PFSK-1 (cell line): ENCODE results near the gene ANKRD60.

ENCODE experiments used
- FOXP2 ChIP-seq: optimal IDR thresholded peaks from 2 replicates; pipeline ENCODE3; 2011; ENCODE audit warnings: borderline replicate concordance, control low read depth, inconsistent platforms; ENCODE audit not compliant: insufficient read depth; ENCODE audit errors: extremely low read length, extremely low read depth
- POLR2AphosphoS5 ChIP-seq: IDR thresholded peaks from 2 replicates; pipeline ENCODE4 v1.6.1; 2012; ENCODE audit warnings: low read depth, mild to moderate bottlenecking, control low read depth, low read length, moderate library complexity
- SIN3A ChIP-seq: IDR thresholded peaks from 2 replicates; pipeline ENCODE4 v1.6.1; 2012; ENCODE audit warnings: mild to moderate bottlenecking, low read length, moderate library complexity, borderline replicate concordance; ENCODE audit not compliant: insufficient read depth
- TAF1 ChIP-seq: IDR thresholded peaks from 2 replicates; pipeline ENCODE4 v1.6.1; 2012; ENCODE audit warnings: low read length, control low read depth, borderline replicate concordance; ENCODE audit not compliant: insufficient read depth
- TF ChIP-seq, protein P1 (sequence below), 2 experiments: IDR thresholded peaks; 2 replicates each; pipeline versions ENCODE4 v1.6.1 to v1.8.0; 2011 to 2012; ENCODE audit warnings: low read depth in 2 of 2, low read length in 2 of 2, control low read depth in 1 of 2, inconsistent platforms in 1 of 2, mild to moderate bottlenecking in 1 of 2, moderate library complexity in 1 of 2; ENCODE audit not compliant: insufficient read depth in 1 of 2

ANKRD60 gene

GRCh38 chr20:58214310-58214709 lies 14.1 kb downstream of the ANKRD60 start:
- TF ChIP-seq POLR2AphosphoS5 (no peak), FOXP2 (no peak), SIN3A (no peak)
- TF ChIP-seq, protein P1, sequence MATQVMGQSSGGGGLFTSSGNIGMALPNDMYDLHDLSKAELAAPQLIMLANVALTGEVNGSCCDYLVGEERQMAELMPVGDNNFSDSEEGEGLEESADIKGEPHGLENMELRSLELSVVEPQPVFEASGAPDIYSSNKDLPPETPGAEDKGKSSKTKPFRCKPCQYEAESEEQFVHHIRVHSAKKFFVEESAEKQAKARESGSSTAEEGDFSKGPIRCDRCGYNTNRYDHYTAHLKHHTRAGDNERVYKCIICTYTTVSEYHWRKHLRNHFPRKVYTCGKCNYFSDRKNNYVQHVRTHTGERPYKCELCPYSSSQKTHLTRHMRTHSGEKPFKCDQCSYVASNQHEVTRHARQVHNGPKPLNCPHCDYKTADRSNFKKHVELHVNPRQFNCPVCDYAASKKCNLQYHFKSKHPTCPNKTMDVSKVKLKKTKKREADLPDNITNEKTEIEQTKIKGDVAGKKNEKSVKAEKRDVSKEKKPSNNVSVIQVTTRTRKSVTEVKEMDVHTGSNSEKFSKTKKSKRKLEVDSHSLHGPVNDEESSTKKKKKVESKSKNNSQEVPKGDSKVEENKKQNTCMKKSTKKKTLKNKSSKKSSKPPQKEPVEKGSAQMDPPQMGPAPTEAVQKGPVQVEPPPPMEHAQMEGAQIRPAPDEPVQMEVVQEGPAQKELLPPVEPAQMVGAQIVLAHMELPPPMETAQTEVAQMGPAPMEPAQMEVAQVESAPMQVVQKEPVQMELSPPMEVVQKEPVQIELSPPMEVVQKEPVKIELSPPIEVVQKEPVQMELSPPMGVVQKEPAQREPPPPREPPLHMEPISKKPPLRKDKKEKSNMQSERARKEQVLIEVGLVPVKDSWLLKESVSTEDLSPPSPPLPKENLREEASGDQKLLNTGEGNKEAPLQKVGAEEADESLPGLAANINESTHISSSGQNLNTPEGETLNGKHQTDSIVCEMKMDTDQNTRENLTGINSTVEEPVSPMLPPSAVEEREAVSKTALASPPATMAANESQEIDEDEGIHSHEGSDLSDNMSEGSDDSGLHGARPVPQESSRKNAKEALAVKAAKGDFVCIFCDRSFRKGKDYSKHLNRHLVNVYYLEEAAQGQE (IDR thresholded peaks at IDR 0.05; ENCODE audit: insufficient read depth in 1 of 2, low read depth in 2 of 2, low read length in 2 of 2): no peak

- TF ChIP-seq FOXP2: no peak
- no peak for TF ChIP-seq TAF1
- TF ChIP-seq, protein P1 (IDR thresholded peaks at IDR 0.05; ENCODE audit: insufficient read depth in 1 of 2, low read depth in 2 of 2, low read length in 2 of 2): no peak
- TF ChIP-seq SIN3A: no peak
These were observed 14.7 kb downstream of the ANKRD60 start for GRCh38 chr20:58213716-58214115.

DNA sequence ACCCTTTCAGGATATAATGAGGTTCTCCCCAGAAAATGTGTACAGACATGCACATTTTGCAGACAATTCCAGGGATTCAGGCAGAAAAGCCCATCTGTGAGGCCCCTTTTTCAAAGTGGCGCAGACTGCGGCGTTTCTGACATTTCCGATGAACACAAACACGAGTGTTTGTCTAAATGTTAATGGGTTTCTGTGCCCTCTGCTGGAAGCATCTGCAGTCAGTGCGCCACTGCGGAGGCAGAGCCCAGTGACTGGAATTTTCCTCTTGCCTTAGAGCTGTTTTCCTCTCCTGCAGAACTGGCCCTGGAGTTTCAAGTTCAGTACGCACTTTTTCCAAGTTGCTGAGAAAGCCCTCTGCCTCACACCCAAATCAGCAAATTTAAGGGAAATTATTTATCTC lies 15.3 kb downstream of the ANKRD60 start:
- no peak for TF ChIP-seq SIN3A
- TF ChIP-seq POLR2AphosphoS5: no peak
- TF ChIP-seq FOXP2: no peak
- TF ChIP-seq, protein P1 (IDR thresholded peaks at IDR 0.05; ENCODE audit: insufficient read depth in 1 of 2, low read depth in 2 of 2, low read length in 2 of 2): no peak

DNA sequence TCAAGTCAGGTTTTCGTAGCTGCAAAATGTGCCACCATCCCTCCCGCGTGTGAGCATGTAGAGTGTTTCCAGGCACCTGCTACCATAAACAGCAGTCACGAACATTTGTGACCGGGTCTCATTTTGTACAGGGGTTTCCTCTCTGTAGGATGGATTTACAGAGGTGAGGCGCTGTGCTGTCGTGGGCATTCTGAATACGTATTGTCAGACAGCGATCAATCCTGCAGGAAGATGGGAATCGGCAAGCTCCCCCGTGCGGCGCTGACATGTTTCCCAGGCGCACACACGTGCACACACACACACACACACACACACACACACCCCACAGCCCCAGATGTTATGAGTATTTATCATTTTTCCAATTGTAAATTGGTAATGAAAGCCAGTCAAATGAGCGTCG lies 15.8 kb downstream of the ANKRD60 start:
- TF ChIP-seq, protein P1 (IDR thresholded peaks at IDR 0.05; ENCODE audit: insufficient read depth in 1 of 2, low read depth in 2 of 2, low read length in 2 of 2): no peak
- TF ChIP-seq FOXP2: no peak
- no peak for TF ChIP-seq SIN3A
- no peak for TF ChIP-seq TAF1
- TF ChIP-seq POLR2AphosphoS5: no peak

DNA sequence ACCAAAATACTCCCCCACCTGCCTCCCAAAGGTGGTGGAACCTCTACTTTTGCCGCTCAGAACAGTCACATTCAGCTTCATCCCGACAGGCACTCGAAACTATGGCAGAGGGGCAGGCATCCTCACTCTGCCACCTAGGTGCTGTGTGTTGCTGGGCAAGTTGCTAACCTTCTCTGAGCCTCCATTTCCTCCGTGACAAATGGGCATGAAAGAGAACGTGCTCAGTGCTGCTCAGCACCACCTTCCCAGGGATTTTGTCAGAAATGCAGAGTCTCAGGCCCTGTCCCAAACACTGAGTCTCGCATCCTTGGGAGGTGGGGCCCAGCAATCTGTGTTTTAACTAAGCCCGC lies 18.1 kb downstream of the ANKRD60 start:
- TF ChIP-seq FOXP2: no peak
- TF ChIP-seq POLR2AphosphoS5: no peak
- TF ChIP-seq, protein P1 (IDR thresholded peaks at IDR 0.05; ENCODE audit: insufficient read depth in 1 of 2, low read depth in 2 of 2, low read length in 2 of 2): no peak
